DMS53 treated with DMSO at 0.1 percent for 48 hours (cell line): Measurements from ENCODE around the gene EIF3A.

Experiments
- DNase-seq: peaks from one replicate; lab custom pipeline; 2025; ENCODE audit not compliant: unreplicated experiment; lab: John Stamatoyannopoulos, UW

EIF3A gene

GRCh38 chr10:119006451-119007210, 74.0 kb downstream of the EIF3A start:
- DNase-seq: peak; percentile 81

- no peak for DNase-seq
These were observed 75.1 kb downstream of the EIF3A start for GRCh38 chr10:119005362-119006043.

- DNase-seq: no peak
These were observed 76.9 kb downstream of the EIF3A start for GRCh38 chr10:119003572-119004289.

- no peak for DNase-seq
These were observed 78.7 kb downstream of the EIF3A start for GRCh38 chr10:119001717-119002500.

- DNase-seq: no peak
These were observed 82.4 kb downstream of the EIF3A start for GRCh38 chr10:118998183-118998582.

GRCh38 chr10:118997379-118997778, 83.2 kb downstream of the EIF3A start:
- no peak for DNase-seq

- no peak for DNase-seq
These were observed 84.9 kb downstream of the EIF3A start for GRCh38 chr10:118995739-118996138.

GRCh38 chr10:118994321-118994720, 86.3 kb downstream of the EIF3A start:
- DNase-seq: no peak

GRCh38 chr10:118993214-118993613, 87.4 kb downstream of the EIF3A start:
- no peak for DNase-seq

- DNase-seq: no peak
These were observed 88.1 kb downstream of the EIF3A start for GRCh38 chr10:118992496-118992895.

- no peak for DNase-seq
These were observed 90.3 kb downstream of the EIF3A start for GRCh38 chr10:118990326-118990725.

- no peak for DNase-seq
These were observed 93.5 kb downstream of the EIF3A start for GRCh38 chr10:118986815-118987790.

GRCh38 chr10:118985576-118985975, 95.0 kb downstream of the EIF3A start:
- no peak for DNase-seq
